GM19328 (cell line): ENCODE data around the gene PTAFR.
A peak's percentile ranks its signal among the peaks of the same experiment; 100 is the strongest.

Source experiments
- ATAC-seq: cut with Tn5 transposase; IDR thresholded peaks from one replicate; pipeline ENCODE4 v1.9.1; 2021; ENCODE audit warnings: mild to moderate bottlenecking, moderate library complexity; ENCODE audit not compliant: unreplicated experiment

The PTAFR gene, protein sequence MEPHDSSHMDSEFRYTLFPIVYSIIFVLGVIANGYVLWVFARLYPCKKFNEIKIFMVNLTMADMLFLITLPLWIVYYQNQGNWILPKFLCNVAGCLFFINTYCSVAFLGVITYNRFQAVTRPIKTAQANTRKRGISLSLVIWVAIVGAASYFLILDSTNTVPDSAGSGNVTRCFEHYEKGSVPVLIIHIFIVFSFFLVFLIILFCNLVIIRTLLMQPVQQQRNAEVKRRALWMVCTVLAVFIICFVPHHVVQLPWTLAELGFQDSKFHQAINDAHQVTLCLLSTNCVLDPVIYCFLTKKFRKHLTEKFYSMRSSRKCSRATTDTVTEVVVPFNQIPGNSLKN

DNA sequence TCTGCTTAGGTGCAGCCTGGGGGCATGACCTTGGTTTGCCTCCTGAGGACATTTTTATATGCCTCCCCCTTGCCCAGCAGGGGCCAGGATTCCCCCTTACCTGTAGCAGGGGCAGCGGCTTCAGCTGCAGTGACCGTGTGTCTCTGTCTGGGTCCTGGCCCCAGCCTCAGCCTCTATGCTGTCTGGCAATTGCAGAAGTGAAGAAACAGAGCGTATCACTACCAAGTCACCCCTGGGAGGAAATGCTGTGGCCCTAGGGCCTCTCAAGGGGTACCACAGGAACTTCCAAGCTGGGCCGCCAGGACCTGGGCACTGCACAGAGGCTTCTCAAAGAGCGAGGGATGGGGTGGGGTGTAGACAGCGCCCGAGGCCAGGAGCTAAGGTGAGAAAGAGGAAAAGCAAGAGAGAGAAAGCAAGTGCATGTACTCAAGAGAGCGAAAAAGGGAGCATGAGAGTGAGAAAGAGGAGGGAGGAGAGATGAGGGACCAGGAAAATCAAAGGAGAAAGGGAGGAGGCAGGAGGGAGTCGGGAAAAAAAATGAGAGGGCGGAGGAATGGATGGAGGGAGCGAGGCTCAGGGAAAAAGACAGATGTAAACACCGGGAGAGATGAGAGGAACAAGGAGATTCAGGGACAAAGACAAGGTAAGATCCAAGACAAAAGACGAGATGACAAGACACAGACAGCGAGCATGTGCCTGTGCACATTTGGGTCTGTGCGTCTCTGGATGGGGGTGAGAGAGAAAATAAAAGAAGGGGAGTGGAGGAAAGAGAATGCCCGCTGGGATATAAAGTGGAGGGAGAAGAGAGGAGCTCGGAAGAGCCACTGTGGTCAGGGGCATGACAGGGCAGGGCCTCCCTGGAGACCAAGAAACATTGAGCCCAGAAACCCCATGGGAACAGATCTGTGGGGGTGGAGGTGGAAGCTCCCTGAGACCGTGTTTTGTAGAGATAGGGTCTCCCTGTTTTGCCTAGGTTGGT, at the start of gene PTAFR:
PTAFR (minus strand) TSS at position 199 of the 979 bp plus-strand sequence. CDS start 25,669 bp downstream, outside the sequence.
- ATAC-seq: no peak

DNA sequence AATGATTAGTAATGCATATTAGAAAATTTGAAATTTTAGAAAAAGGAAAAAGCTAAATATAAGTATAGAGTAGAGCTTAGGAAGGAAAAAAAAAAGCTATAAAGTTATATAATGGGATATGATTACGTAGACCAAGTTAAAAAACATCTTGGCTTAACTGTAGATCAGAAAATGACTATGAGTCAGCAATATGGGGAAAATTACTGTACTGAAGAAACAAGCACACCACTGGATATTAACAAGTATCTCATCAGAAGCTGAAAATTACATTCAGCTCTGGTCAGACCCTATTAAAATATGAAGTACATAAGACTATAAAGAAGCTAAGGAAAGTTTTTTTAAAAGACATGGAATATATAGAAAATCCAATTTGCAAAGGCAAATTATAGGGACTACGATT, 36.8 kb upstream of the PTAFR start:
- ATAC-seq: no peak

DNA sequence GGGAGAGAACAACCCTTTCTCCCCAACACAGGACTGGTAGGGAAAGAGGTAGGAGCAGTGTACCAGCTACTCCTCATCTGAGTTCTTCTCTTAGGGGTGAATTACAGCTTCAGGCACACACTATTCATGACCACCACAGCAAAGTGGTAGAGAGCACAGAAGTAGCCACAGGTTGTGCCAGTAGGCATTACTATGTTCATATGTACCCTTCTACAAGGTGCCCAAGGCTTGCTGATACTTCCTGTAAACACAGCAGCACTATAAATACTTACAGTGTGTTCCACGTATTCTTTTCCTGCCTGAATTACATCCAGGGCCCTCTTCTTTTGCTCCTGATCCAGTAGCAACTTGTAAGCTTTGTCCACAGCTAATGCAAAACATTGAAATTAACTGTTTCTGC, 33.2 kb upstream of the PTAFR start:
- ATAC-seq: no peak

DNA sequence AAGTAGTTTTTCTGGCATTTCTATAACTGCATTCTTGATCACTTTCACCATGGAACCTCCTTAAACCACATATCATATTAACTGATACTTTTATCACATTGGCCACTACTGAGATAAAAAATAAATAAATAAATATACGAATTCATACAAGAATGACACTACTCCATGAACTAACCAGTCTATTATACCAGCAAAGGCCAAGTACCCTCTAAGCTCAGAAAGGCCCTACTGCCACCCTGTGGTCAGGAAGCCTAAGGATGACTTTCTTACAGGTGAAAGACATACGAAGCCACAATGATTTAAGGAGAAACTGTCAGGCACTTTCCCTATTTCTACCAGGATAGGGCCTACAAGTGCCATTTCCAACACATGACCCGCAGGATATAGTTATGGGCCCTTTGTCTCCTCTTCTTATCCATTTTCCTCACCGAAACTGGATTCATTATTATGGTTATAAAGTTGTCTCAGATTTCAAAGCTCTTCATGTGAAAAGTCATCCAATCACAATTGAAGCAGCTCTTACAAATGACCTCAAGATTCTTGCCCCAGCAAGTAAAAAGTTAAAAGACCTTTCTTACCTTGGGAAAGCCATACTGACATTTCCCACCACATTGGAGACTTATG, 32.4 kb upstream of the PTAFR start:
- no peak for ATAC-seq

DNA sequence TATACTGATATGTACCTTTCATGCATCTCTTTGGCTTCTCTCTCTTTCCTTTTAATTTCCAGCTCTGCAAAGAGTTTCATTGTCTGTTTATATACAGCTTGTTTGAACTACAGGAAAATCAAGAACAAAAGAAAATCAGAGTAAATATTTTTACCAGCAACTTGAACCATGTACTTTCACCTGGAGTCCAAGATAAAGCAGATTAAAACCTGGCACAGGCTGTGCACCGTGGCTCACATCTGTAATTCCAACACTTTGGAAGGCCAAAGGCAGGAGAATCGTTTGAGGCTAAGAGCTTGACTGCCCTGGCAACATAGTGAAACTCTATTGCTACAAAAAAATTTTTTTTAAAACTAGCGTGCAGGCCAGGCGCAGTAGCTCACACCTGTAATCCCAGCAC, 28.8 kb upstream of the PTAFR start:
- ATAC-seq: no peak

DNA sequence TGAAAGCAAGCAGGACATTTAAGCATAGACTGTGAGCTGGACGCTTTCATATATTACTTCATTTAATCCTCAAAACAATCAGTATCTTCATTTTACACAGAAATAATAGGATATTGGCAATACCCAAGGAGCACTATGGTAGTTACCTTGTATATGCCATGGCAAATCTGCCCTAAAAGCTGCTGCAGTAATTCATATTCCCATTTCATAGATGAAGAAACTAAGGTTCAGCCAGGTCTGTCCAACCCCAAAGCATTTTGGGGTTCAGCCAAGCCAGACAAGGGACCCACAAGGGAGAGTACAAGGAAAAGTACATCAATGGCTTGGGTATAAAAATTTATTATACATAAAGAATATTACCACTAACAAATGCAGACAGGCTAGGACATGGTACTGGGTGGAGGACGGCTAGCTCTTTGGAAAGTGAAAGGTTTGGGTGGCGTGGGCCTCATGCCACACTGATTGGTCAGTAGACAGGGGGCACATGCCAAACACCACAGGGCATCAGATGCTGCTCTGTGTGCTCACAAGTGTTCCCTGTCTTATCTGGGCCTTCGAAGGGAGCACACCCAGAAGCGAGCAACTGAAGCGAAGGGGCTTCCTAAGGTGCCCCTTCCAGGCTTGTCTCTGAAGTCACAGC, 23.9 kb upstream of the PTAFR start:
- ATAC-seq: no peak

DNA sequence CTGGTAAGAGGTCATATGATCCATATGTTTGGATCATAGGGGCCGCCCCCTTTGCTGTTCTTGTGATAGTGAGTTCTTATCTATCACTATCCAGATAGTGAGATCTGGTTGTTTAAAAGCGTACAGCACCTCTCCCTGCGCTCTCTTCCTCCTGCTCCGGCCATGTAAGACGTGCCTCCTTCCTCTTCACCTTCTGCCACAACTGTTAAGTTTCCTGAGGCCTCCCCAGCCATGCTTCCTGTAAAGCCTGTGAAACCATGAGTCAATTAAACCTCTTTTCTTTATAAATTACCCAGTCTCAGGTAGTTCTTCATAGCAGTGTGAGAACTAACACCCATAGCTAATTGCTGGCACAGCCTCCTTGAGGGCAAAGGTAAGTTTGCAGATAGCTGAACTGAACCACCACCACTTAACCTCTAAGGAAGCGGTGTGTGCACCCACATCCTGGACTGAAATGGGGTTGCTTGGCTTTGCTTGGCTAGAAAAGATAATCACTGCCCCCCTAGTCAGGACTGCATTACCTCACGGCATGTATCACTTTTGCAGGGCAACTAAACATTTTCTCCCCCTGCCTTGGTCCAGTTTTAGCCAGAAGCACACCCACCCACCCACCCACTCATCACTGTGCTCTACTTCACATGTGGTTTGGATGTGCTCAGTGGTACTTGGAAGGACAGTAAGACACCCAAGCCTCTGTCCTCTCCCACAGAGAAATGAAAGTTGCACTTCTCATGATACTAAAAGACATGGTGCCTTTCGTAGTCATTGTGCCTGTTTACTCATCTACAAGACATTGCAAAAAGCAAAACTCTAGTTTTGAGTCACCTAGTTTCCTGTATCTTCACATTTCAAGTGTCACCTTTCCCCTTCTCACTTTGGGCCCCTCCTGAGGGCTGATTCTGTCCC, 23.1 kb upstream of the PTAFR start:
- peak; percentile 82 for ATAC-seq

DNA sequence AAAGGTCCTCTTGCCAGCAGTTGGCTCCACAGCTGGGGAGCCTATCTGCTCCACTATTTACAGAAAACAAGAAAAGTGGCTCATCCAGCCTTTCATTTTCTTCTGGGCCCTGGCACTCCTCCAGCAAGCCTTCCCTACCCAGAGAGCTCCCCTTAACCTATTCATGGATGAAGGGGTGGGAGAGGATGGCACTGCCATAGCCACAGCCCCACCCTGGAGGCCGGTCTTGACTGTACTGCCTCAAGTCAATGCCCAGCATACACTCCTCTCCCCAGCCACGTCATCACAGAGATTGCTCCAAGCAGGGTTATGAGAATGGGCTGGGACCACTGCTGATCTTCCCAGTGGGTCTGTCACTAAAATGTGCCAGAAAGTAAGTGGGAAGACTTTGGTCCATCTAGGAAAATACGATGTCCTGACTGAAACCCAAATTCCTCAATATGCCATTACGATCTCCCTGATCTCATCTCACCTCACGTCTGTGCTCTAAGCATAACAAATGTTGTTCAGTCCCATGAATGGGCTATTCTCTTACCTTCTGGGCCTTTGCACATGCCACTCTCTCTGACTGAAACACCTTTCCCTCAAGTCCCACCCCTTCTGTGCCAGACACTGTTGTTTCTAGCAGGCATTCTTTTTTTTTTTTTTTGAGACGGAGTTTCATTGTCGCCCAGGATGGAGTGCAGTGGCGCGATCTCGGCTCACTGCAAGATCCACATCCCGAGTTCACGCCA, 21.4 kb upstream of the PTAFR start:
- ATAC-seq: no peak

DNA sequence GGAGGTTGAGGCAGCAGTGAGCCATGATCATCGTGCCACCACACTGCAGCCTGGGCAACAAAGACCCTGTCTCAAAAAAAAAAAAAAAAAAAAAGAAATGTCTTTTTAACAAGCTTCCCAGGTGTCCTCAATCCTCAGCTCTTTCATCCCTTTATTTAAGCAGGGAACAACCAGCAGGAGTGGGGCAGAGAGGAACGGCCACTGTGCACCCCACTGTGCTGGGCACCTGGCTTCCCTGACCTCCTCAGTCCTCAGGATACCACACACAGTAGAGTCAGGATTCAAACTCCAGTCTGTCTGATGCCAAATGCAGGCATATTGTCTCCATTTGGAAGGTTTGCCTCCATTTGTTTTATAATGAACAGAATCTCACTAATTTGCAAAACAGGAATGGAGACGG, 19.8 kb upstream of the PTAFR start:
- no peak for ATAC-seq

DNA sequence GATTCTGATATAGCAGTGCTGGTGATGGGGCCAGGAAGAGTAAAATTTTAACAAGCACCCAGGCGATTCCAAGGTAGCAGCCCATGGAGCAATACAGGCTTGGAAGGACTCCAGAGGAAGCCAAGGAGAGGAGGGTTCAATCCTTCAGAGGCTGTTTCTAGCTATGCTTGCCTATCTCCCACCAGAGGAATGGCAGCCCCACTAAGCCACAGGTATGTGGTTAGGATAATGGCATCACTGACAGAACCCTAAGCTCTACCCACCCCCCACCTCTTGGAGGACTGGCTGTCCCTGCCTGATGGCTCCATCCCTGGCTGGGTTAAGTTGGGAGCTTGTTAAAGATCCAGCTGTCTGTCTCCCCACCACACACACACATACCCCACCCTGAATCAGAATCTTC, 19.3 kb upstream of the PTAFR start:
- ATAC-seq: no peak

DNA sequence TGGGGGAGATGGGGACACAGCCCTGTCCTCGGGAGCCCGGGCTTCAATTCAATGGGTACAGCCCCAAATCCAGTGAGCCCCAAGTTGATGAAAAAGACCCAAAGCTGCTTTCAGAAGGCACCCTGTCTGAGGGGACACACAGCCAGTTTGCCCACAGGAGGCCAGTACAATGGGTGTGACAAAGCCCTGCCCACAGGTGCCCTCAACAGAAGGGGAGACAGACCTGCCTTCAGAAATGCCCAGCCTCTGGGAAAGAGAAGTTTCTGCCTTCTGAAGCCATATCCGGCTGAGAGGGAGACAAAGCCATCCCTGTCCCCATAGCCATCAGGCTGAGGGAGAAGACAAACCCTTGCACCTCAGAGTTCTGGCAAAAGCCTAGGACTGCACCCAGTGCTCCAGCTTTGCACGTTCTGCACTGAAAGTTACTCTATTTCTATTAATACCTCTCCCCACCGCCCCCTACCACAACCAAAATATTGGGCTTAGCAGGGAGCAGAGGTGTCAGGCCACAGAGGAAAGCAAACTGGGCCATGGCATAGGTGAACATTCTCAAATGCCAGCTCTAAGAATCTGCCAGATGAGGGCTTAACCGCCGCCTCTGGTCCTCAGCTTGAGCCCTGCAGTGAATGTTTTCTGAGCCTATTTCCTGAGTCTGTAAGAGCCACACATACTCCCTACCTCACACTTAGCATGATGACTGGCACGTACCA, 18.0 kb upstream of the PTAFR start:
- no peak for ATAC-seq

DNA sequence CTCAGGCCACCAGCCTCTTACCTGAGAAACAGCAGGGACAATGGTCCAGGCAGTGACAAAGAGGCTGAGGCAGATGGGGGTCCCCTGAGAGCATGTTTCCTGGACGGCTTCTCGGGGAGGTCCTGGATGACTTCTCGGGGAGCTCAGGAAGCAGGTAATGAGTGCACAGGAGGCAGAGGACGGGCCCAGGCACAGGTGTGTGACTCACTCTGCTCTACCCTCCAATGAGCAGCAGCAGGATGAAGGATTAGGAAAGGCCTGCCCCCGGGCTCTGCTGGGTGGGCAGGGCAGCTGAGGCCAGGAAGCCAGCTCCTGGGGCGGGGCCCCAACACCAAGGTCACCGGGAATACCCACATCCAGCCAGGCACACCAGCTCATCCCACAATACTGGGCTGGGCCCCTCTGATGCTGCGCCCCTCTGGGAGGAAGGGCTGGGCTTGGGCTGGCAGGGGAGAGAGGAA, 17.2 kb upstream of the PTAFR start:
- no peak for ATAC-seq

DNA sequence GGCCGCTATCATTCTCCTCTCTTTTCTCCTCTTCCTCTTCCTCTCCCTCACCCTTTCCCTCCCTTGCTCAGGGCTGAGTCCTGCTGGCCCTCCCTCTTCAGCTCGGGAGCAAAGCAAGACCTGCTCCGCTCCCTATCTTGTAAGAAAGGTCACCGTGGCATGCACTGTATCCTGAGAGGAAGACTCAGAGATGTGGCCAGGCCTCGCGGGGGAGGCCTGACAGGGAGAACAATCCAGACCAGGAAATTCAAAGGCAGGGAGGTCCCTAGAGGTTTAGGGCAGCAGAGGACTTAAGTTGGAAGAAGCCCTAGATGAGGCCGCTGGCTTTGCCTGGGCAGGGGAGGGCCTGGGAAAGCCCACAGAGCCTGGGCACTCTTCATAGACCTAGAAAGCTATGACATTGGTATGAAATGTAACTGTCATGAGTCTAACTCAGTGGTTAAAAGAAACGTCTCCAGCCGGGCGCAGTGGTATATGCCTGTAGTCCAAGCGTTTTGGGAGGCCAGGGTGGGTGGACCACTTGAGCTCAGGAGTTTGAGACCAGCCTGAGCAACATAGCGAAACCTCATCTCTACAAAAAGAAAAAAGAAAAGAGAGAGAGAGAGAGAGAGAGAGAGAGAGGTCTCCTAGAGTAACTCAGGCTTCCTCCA, 14.6 kb upstream of the PTAFR start:
- ATAC-seq: no peak

DNA sequence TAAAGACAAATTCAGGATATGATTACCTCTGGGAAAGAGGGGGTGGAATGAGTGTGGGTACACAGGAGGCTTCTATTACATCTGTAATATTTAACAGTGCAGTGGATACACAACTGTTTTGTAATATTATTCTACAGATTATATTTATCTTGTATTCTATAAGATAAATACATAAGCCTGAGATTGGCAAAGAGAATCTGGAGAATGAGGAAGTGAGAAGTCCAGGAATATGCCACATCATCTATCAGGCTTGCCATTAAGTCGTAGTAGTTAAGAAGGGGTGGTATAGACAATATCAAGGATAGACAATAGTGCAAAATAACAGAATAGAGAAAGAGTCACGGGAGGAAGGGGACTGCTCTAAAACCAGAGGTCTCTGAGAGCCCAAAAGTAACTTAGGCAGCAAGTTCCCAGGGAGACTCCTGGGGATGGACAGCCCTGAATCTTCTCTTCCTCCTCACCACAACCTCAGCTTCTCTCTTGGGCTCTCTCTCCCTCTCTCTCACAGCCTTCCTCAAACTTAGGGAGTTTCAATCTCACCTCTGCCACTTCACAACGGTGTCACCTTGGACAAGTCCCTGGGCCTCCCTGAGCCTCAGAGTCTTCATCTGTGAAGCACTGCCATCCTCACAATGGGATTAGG, 14.0 kb upstream of the PTAFR start:
- no peak for ATAC-seq

DNA sequence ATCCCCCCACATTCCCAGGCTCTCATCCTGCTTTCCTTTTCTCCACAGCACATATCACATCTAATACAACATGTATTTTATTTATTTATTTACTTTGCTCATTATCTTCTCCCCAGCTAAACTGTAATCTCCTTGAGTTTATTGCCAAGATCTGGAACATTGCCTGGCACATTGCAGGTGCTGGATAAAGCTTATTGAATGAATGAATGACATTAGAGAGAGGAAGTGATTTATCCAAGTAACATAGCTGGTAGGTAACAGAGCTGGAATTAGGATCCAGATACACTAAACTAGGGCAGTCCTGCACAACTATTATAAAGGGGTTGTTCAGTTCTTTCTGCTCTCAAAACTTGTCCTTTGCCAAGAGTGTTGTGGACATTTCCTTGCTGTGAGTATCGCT, 8.6 kb upstream of the PTAFR start:
- ATAC-seq: no peak

DNA sequence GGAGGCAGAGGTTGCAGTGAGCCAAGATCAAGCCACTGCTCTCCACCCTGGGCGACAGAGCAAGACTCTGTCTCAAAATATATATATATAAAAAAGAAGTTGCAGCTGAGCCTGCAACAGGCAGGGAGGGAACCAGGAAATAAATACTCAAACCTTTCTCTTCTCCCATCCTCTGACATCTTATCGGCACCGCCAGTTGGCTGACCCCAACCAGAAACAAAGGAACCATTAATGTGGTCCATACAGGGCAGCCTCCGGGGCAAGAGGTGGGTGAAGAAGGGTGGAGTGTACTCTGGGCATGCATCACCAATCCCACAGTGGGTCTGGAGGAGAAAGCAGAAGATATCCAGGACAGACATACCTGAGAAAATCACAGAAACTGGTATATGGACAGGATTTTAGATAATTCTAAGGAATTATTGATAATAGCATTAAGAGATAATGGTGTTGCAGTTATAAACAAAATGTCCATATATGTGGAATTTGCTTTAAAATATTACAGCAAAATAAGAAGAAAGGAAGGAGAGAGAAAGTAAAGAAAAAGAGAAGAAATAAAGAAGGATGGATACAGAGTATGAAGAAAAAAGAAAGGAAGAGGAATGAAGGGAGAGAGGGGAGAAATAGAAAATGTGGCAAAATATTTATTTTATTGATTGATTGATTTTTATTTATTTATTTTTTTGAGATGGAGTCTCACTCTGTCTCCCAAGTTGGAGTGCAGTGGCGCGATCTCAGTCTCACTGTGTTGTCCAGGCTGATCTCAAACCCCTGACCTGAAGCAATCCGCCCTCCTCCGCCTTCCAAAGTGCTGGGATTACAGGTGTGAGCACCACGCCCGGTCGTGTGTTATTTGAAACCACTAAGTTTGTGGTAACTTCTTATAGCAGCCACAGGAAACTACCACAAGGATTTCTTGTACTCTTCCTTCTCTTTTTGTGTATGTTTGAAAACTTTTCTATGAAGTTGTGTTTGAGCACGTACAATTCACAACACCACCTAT, 4.1 kb upstream of the PTAFR start:
- no peak for ATAC-seq
